SKM-1 treated with dmso at 0.1 percent for 144 hours (cell line): ENCODE results near the gene KTI12.
"Not testable (repeated sequence)": the region's sequence is repeated elsewhere in the genome, so short reads cannot be mapped to it uniquely, and the experiment has no call there.

Experiments
- DNase-seq: peaks from one replicate; lab custom pipeline; 2025; ENCODE audit not compliant: unreplicated experiment; lab: John Stamatoyannopoulos, UW

The KTI12 gene, protein sequence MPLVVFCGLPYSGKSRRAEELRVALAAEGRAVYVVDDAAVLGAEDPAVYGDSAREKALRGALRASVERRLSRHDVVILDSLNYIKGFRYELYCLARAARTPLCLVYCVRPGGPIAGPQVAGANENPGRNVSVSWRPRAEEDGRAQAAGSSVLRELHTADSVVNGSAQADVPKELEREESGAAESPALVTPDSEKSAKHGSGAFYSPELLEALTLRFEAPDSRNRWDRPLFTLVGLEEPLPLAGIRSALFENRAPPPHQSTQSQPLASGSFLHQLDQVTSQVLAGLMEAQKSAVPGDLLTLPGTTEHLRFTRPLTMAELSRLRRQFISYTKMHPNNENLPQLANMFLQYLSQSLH

GRCh38 chr1:52033190-52034049, at the start of gene KTI12:
TSS of gene KTI12 (minus strand) at chr1:52033810. CDS start at chr1:52033761, 49 bp downstream.
- DNase-seq = peak; percentile 83

DNA sequence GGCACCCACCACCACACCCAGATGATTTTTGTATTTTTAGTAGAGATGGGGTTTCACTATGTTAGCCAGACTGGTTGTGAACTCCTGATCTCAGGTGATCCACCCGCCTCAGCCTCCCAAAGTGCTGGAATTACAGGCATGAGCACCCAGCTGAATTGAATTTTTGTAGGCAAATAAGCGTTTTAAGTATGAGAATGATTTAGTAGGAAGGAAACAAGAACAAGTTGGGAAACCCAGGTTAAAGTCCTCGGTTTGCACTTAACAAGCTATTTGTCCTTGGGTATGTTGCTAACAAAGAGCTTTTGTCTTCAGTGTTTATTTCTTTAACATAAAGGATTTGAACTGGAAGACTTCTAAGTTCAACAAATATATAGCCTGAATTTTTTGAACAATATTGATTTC, 46.4 kb upstream of the KTI12 start:
- DNase-seq = no peak

DNA sequence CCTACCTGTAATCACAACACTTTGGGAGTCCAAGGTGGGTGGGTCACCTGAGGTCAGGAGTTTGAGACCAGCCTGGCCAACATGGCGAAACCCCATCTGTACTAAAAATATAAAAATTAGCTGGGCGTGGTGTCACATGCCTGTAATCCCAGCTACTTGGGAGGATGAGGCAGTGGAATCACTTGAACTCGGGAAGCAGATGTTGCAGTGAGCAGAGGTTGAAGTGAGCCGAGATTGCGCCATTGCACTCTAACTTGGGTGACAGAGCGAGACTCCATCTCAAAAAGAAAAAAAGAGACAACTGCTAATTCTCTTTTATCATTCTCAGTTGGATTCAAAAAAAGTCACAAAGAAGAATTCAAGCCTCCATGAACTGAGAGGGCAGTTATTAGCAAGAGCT, 43.7 kb upstream of the KTI12 start:
- DNase-seq = not testable (repeated sequence)

DNA sequence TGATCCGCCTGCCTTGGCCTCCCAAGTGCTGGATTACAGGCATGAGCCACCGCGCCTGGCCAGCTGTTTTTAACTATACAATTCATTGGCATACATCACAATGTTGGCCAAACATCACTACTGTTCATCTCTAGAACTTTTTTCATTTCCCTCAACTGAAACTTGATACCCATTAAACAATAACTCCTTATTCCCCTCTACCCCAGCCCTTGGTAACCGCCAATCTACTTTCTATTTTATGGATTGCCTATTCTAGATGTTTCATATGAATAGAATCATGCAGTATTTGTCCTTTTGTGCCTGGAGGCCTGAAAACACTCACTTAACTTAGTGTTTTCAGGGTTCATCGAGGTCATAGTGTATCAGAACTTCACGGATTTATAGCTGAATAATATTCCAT, 38.7 kb upstream of the KTI12 start:
- DNase-seq = no peak

- DNase-seq = no peak
These were observed 37.1 kb upstream of the KTI12 start for GRCh38 chr1:52070704-52071103.

- DNase-seq = no peak
These were observed 29.6 kb upstream of the KTI12 start for GRCh38 chr1:52063192-52063591.

DNA sequence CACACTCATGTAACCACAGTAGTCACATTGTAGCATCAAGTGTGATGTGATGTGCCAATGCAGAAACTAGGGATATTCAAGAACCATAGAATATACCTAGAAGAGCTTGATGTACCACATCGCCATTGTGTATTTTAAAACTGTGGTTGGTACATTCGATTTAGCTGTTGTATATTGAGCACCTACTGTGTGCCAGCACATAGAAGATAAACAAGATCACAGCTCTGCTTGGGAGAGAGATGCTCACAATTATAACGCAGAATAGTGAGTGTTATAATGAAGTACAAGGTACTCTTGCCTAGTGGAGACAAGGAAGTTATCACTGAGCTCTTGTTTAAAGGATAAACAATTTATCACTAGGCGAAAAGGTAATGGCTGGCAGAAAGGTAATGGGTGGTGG, 27.2 kb upstream of the KTI12 start:
- DNase-seq = no peak

GRCh38 chr1:52059888-52060287, 26.3 kb upstream of the KTI12 start:
- no peak for DNase-seq

GRCh38 chr1:52059321-52059720, 25.7 kb upstream of the KTI12 start:
- no peak for DNase-seq

DNA sequence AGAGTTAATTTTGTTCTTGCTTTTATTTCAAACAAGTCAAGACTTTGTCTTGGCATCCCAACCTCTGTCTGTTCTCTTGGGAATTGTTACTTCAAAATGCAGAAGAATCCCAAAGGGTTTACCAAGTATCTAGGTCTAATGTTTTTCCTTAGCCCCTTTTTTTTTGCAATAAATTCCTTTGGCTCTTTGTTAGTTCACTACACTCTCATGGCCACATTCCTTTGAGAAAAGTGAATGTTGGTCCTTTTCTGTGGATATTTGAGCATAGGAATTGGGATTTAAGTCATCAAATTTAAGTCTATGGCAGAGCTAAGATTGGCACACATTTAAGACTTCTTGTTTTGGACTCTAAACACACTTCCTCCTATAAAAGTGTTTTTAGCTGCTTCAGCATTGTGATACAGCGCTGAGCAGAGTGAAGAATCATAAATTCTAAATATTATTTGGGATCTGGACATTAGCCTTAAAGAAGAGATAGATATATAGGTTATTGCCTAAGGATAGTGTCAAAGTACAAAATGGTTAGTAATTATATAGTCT, 24.3 kb upstream of the KTI12 start:
- no peak for DNase-seq

GRCh38 chr1:52057255-52057654, 23.6 kb upstream of the KTI12 start:
- no peak for DNase-seq

GRCh38 chr1:52056937-52057231, 23.3 kb upstream of the KTI12 start:
- no peak for DNase-seq

- peak; percentile 93 for DNase-seq
These were observed 22.7 kb upstream of the KTI12 start, which contains the start of gene BTF3L4 for GRCh38 chr1:52056163-52056936. TSS of gene BTF3L4 (plus strand) at chr1:52056295. CDS start at chr1:52059848, 3,553 bp downstream.

DNA sequence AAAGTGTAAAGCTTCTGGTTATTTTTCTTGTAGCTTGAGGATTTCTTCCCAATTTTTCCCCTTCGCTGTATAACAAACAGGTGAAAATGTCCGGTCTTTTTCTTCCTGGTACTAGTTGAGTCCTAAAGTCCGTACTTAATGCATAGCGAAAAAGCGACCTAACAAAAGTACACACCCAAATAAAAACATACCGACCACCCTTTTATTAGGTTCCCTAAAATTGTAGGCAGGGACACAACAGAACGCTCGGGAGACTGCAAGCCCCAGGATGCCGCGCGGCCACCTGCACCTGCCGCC, 22.2 kb upstream of the KTI12 start:
- DNase-seq = no peak

DNA sequence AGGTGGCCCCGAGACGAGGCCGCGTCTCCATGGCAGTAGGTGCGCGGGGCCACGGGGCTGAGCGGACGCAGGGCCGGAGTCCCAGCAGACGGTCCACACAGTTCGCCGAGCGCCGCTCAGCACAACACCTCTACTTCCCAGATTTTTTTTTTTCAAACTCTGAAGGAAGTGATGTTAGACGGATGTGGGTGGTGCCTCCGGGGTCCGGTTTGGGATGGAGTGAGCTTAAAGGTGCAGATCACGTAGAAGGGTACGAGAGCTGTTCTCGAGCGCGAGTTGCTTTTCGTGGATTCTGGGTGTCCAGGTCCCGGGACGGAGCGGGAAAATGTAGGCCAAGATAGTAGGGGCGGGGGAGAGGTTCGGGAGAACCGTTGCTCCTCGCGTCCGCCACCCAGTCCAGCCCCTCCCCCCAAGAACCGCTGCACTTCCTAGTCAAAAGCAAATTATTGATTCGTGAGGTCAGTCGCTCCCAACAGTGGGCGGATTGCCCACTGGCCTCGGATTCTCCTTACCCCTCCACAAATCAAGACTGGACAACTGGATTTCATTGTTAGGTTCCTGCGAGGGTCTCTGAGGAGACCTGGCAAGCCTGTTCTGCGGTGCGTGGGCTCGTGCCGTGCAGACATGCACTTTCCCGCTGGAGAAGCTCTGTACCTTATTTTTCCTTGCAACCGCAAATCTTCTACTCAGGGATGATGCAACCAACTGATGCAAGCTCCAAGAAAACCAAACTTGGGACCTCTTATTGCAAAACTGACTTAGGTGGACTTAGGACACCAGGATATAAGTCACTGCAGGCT, 21.7 kb upstream of the KTI12 start, which contains the start of gene TXNDC12:
TSS of gene TXNDC12 (minus strand) at position 126 of the 800 bp plus-strand sequence. CDS start at position 31, 95 bp downstream.
- DNase-seq = peak; percentile 90

DNA sequence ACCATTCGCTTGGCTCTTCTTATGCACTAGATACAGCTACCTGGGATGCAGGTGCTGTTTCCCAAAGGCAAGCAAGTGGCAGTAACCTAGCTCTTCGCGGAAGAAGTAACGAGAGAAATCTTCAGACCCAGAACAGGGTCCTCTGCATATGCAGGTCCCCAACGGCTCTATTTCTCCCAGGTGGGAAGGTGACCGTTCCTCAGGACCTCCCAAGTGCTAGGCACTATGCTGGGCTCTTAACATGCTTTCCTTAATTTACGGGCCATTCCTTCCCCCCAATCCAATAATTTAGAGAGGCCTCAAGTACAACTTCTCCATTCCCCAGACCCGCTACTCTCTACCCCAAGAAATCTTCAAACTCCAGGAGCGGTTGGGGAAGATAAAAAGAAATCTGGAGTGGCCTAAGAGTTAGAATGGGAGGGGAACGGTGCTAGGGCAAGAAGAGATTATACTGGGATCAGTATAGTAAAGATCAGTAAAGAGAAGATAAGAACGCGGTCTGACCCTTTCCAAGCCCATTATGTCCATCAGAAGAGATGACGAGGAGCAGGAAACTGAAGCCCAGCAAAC, 21.0 kb upstream of the KTI12 start:
- no peak for DNase-seq

DNA sequence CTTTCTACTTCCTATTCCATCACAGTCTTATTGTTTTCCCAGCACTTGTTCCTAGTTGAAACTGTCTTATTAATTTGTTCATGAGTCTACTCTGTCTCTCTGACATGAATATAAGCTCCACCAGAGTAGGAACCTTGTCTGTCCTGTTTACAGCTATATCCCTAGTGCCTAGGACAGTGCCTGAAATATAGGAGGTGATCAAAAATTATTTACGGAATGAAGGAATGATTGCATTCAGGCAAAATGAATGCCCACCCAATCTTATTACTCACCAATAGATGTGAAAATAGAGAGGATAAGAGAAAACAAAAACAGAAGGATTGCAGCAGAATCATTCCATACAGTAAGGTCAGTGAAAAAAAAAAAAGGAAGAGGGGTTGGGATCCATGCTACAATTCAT, 20.3 kb upstream of the KTI12 start:
- DNase-seq = no peak

DNA sequence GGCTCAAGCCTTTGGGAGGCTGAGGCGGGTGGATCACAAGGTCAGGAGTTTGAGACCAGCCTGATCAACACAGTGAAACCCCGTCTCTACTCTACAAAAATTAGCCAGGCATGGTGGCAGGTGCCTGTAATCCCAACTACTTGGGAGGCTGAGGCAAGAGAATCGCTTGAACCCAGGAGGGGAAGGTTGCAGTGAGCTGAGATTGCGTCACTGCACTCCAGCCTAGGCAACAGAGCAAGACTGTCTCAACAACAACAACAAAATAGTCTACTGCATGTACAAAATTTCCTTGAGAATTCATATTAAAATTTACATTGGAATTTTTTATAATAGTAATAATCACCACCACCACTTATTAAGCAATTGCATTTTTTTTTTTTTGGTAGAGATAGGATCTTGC, 15.7 kb upstream of the KTI12 start:
- not testable (repeated sequence) for DNase-seq

- DNase-seq = not testable (repeated sequence)
These were observed 12.1 kb upstream of the KTI12 start for GRCh38 chr1:52045666-52046195.

GRCh38 chr1:52045236-52045635, 11.6 kb upstream of the KTI12 start:
- DNase-seq = no peak
